ENCODE data around the gene APOBEC3H. TPM values are rescaled to one million over a fixed set of nuclear protein-coding genes. Genes with fewer than 3 reads are reported as not detected.

APOBEC3H gene
- total and polyA plus RNA-seq, 7 donors: 1.5 TPM; not detected in 6

- no peak for TF ChIP-seq POLR2A (IDR thresholded peaks at IDR 0.05)
- no peak for TF ChIP-seq CTCF (IDR thresholded peaks at IDR 0.05)
- no peak for TF ChIP-seq POLR2AphosphoS5 (IDR thresholded peaks at IDR 0.05)
- TF ChIP-seq EP300 (IDR thresholded peaks at IDR 0.05): no peak
- no peaks in the 10 kb centered on the region for H3K27me3 ChIP-seq
- whole genome bisulfite sequencing, 2 donors: 56 to 80% methylated on average over 4 of the region's 4 CpGs
- no peaks in the 10 kb centered on the region for H3K9me3 ChIP-seq
- peaks cover 3 to 21% (median 14%) of the 10 kb centered on the region in 4 donors for H3K36me3 ChIP-seq
- H3K4me1 ChIP-seq: peaks cover 0 to 33% (median 23%) of the 10 kb centered on the region in 4 donors
- H3K27ac ChIP-seq: no peak overlapping the region
- intact Hi-C loops (cut with DNase I): no loop called here
- H3K4me3 ChIP-seq: no peak overlapping the region
- DNase-seq: no peak
Measured at GRCh38 chr22:39129081-39129480, 32.0 kb downstream of the APOBEC3H start.

GRCh38 chr22:39129746-39130145 lies 32.7 kb downstream of the APOBEC3H start:
- H3K36me3 ChIP-seq: peaks cover 6 to 26% (median 16%) of the 10 kb centered on the region in 4 donors
- TF ChIP-seq EP300 (IDR thresholded peaks at IDR 0.05) (no peak), POLR2AphosphoS5 (IDR thresholded peaks at IDR 0.05) (peak in 1 of 4 donors; percentile 17)
- intact Hi-C loops (cut with DNase I): loop anchor here (5.0 kb wide), 1 partner anchor 112 kb away; no protein-coding TSS in a partner anchor

DNA sequence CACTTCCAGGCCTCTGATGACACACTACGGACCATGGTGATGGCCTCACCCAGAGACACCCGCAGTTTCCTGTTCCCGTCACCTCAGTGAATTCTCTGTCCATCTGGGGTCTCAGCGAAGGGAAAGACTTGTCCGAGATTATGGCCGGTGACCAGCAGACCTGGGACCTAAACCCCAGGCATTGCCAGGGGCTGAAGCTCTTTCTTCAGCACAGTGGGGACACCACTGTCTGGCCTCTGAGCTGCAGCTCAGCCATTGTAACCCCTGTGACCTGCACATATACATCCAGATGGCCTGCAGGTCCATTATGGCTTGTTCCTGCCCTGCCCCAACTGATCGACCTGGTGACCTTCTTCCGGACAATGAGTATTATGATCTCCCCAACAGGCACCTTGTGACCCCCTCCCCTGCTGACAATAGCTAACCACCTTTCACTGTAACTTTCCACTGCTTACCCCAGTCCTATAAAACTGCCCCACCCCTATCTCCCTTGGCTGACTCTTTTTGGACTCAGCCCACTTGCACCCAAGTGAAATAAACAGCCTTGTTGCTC lies 33.2 kb downstream of the APOBEC3H start:
- no peaks in the 10 kb centered on the region for H3K27me3 ChIP-seq
- H3K4me3 ChIP-seq: no peak overlapping the region
- H3K27ac ChIP-seq: peak overlapping the region in 3 of 4 donors; percentile 52 to 68 (median 64)
- DNase-seq: peak; percentile 45
- intact Hi-C loops (cut with DNase I): loop anchor here (5.0 kb wide), 1 partner anchor 113 kb away; no protein-coding TSS in a partner anchor
- TF ChIP-seq POLR2AphosphoS5 (IDR thresholded peaks at IDR 0.05): no peak
- H3K36me3 ChIP-seq: peaks cover 6 to 26% (median 16%) of the 10 kb centered on the region in 4 donors
- WGBS, 2 donors: 92% methylated on average over 8 of the region's 8 CpGs
- no peaks in the 10 kb centered on the region for H3K9me3 ChIP-seq
- H3K4me1 ChIP-seq: peaks cover 0 to 40% (median 32%) of the 10 kb centered on the region in 4 donors

More at GRCh38 chr22:39129746-39130145, 32.7 kb downstream of the APOBEC3H start:
- Histone ChIP-seq H3K27me3 (no peaks in the 10 kb centered on the region), H3K27ac (peak overlapping the region in 1 of 4 donors; percentile 68), H3K4me3 (no peak overlapping the region), H3K9me3 (no peaks in the 10 kb centered on the region), H3K4me1 (peaks cover 0 to 35% (median 27%) of the 10 kb centered on the region in 4 donors)
- 93 to 95% methylated on average over 9 of the region's 9 CpGs for WGBS, 2 donors
- DNase-seq: peak; percentile 57

GRCh38 chr22:39130892-39131855 lies 34.1 kb downstream of the APOBEC3H start:
- 69 to 75% methylated on average over 24 of the region's 24 CpGs for WGBS, 2 donors
- no peak for TF ChIP-seq POLR2A (IDR thresholded peaks at IDR 0.05)
- peak; percentile 65 for DNase-seq
- Histone ChIP-seq H3K36me3 (peaks cover 6 to 26% (median 16%) of the 10 kb centered on the region in 4 donors), H3K9me3 (no peaks in the 10 kb centered on the region), H3K4me3 (peak overlapping the region in 1 of 4 donors; percentile 6), H3K4me1 (peaks cover 0 to 46% (median 36%) of the 10 kb centered on the region in 4 donors), H3K27me3 (no peaks in the 10 kb centered on the region), H3K27ac (peak overlapping the region in 3 of 4 donors; percentile 52 to 68 (median 64))
- intact Hi-C loops (cut with DNase I): loop anchor here (5.0 kb wide), 1 partner anchor 114 kb away; no protein-coding TSS in a partner anchor

GRCh38 chr22:39132281-39132680 lies 35.2 kb downstream of the APOBEC3H start:
- Histone ChIP-seq H3K9me3 (no peaks in the 10 kb centered on the region), H3K27ac (peak overlapping the region in 1 of 4 donors; percentile 68), H3K4me3 (no peak overlapping the region), H3K36me3 (peaks cover 6 to 31% (median 16%) of the 10 kb centered on the region in 4 donors), H3K4me1 (peaks cover 0 to 46% (median 36%) of the 10 kb centered on the region in 4 donors), H3K27me3 (no peaks in the 10 kb centered on the region)
- 85 to 90% methylated on average over 6 of the region's 6 CpGs for WGBS, 2 donors
- TF ChIP-seq EP300 (IDR thresholded peaks at IDR 0.05) (no peak), POLR2A (IDR thresholded peaks at IDR 0.05) (no peak), POLR2AphosphoS5 (IDR thresholded peaks at IDR 0.05) (no peak), CTCF (IDR thresholded peaks at IDR 0.05) (no peak)
- DNase-seq: peak; percentile 60
- intact Hi-C loops (cut with DNase I): loop anchor here (5.0 kb wide), 1 partner anchor 115 kb away; no protein-coding TSS in a partner anchor
